Measurements from ENCODE around the gene TNFSF13B. TPM values are rescaled to one million over a fixed set of nuclear protein-coding genes. Genes with fewer than 3 reads are reported as not detected.

TNFSF13B gene
- total and polyA plus RNA-seq, 2 of the 8 experiments (the other 6 are each of a cell fraction or from before 2014, with no cell fraction given): not detected

DNA sequence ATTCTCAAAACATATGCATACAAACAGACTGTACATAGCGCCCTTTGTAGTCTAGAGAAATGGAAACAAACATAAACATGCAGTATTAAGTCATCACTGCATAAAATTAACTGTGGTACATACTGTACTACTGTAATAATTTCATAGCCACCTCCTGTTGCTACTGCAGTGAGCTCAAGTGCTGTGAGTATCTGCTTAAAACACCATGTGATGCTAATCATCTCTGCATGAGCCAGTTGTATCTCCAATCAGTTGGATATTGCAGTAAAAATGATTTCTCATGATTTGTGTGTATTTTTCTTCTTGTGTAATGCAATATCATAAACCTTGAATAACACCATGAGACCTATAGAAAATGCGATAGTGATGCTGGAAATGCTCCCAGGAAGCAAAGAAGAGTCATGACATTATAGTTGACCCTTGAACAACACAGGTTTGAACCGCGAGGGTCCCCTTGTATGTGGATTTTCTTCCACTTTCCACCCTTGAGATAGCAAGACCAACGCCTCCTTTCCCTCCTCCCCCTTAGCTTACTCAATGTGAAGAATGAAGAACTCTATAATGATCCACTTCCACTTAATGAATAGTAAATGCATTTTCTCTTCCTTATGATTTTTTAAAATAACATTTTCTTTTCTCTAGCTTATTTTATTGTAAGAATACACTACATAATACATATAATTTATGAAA, 4.1 kb downstream of the TNFSF13B start:
- H2BK15ac ChIP-seq (ENCODE audit: low read length): no peak overlapping the region
- H3K18ac ChIP-seq (ENCODE audit: extremely low read depth, low read length): no peak overlapping the region
- H2BK20ac ChIP-seq (ENCODE audit: low read length): no peak overlapping the region
- H3K4me3 ChIP-seq (ENCODE audit: extremely low read depth in 1 of 4, insufficient read depth in 2 of 4, low read depth in 3 of 4, low read length in 4 of 4): no peak overlapping the region
- H4K8ac ChIP-seq (ENCODE audit: extremely low read depth, insufficient read depth, low read length): no peak overlapping the region
- H3K4ac ChIP-seq (replicated peaks; ENCODE audit: insufficient read length, low read depth, low read length): no peak overlapping the region
- no peaks in the 10 kb centered on the region for H3K79me1 ChIP-seq (ENCODE audit: low read depth, low read length)
- POLR2A ChIA-PET (ENCODE audit: partially characterized antibody): no interaction called here
- no peak overlapping the region for H3K27ac ChIP-seq (ENCODE audit: low read depth, low read length)
- H3K56ac ChIP-seq (replicated peaks; ENCODE audit: insufficient read length, low read depth, low read length): no peak overlapping the region
- no peak overlapping the region for H3K14ac ChIP-seq (ENCODE audit: insufficient read length)
- no peak for TF ChIP-seq GABPA (IDR thresholded peaks at IDR 0.05; ENCODE audit: borderline replicate concordance, insufficient read depth, low read length)
- H2BK5ac ChIP-seq (ENCODE audit: low read depth, low read length): no peak overlapping the region
- H2AK5ac ChIP-seq (ENCODE audit: low read depth, low read length): no peak overlapping the region
- no peak overlapping the region for H2BK120ac ChIP-seq (replicated peaks; ENCODE audit: low read depth, low read length)
- no peak overlapping the region for H3K9ac ChIP-seq (replicated peaks in 1 of 4; ENCODE audit: extremely low read depth in 1 of 4, low read depth in 3 of 4, low read length in 3 of 4)
- WGBS, 2 experiments (ENCODE audit: extremely low coverage in 1 of 2, insufficient coverage in 1 of 2, insufficient read length in 1 of 2, insufficient replicate concordance in 2 of 2, low coverage in 1 of 2, low lambda C conversion rate in 2 of 2, missing lambda C conversion rate in 1 of 2): 90% methylated on average over 5 of the region's 5 CpGs; no CpG with 5 or more reads in 1 of the 2 experiments
- no peak overlapping the region for H4K5ac ChIP-seq (ENCODE audit: insufficient read length, low read depth, low read length)
- H3K4me1 ChIP-seq (replicated peaks in 1 of 4; ENCODE audit: control insufficient read depth in 3 of 4, insufficient read depth in 4 of 4, low read length in 3 of 4): no peaks in the 10 kb centered on the region; a peak in 1 of 7 replicates
- H3K4me2 ChIP-seq (ENCODE audit: insufficient read depth in 1 of 2, low read depth in 2 of 2, low read length in 2 of 2): no peak overlapping the region
- no peak overlapping the region for H4K91ac ChIP-seq (replicated peaks; ENCODE audit: insufficient read length, low read length)
- DNase-seq (ENCODE audit: low read depth in 1 of 2, low spot score in 2 of 2) (no peak), FAIRE-seq (no peak)
- H2BK12ac ChIP-seq (ENCODE audit: low read depth, low read length): no peak overlapping the region
- no peaks in the 10 kb centered on the region for H3K27me3 ChIP-seq (replicated peaks in 1 of 4; ENCODE audit: control insufficient read depth in 3 of 4, extremely low read depth in 1 of 4, insufficient read depth in 3 of 4, low read length in 3 of 4)
- H3K23me2 ChIP-seq (ENCODE audit: low read depth, low read length): no peaks in the 10 kb centered on the region; the same call in 1 of the 2 replicates
- no peaks in the 10 kb centered on the region for H4K20me1 ChIP-seq (replicated peaks in 1 of 2; ENCODE audit: control insufficient read depth in 1 of 2, insufficient read depth in 2 of 2, low read length in 2 of 2)
- no peaks in the 10 kb centered on the region; a peak in 1 of 8 replicates for H3K36me3 ChIP-seq (ENCODE audit: control insufficient read depth in 2 of 4, insufficient read depth in 4 of 4, low read length in 3 of 4)
- no peaks in the 10 kb centered on the region for H3K9me3 ChIP-seq (ENCODE audit: insufficient read depth in 2 of 2, low read depth in 1 of 2, low read length in 1 of 2)
- H3K23ac ChIP-seq (ENCODE audit: insufficient read length): no peak overlapping the region
- CTCF ChIA-PET (ENCODE audit: partially characterized antibody): no interaction called here
- H2AFZ ChIP-seq (ENCODE audit: low read length): no peak overlapping the region
- H3K79me2 ChIP-seq (ENCODE audit: control insufficient read depth in 1 of 2, insufficient read depth in 2 of 2, low read length in 2 of 2): no peaks in the 10 kb centered on the region

All from H1 (cell line).